ENCODE data around the gene LRRC8D. TPM values are rescaled to one million over a fixed set of nuclear protein-coding genes. Genes with fewer than 3 reads are reported as not detected.

The LRRC8D gene
- total RNA-seq, 1 experiment from 2014 or later: 15.0 TPM

GRCh38 chr1:89834083-89834704 lies 13.4 kb downstream of the LRRC8D start:
- Histone ChIP-seq H3K27me3 (ENCODE audit: insufficient read depth, low read length) (no peaks in the 10 kb centered on the region), H3K79me2 (ENCODE audit: insufficient read depth, low read length) (no peaks in the 10 kb centered on the region), H3K27ac (ENCODE audit: low read depth, low read length) (no peak overlapping the region), H2AFZ (ENCODE audit: low read depth, low read length, poor library complexity, severe bottlenecking) (no peak overlapping the region), H3K9me3 (ENCODE audit: control insufficient read depth in 1 of 2, insufficient read depth in 1 of 2, low read depth in 1 of 2, low read length in 2 of 2) (no peaks in the 10 kb centered on the region), H3K4me2 (ENCODE audit: low read length) (no peak overlapping the region), H3K4me3 (replicated peaks in 1 of 2; ENCODE audit: low read depth in 1 of 2, low read length in 2 of 2) (no peak overlapping the region), H3K36me3 (ENCODE audit: control insufficient read depth in 1 of 2, insufficient read depth in 2 of 2, low read length in 2 of 2) (no peaks in the 10 kb centered on the region), H3K4me1 (ENCODE audit: control insufficient read depth in 1 of 2, insufficient read depth in 2 of 2, low read length in 2 of 2) (no peaks in the 10 kb centered on the region), H4K20me1 (ENCODE audit: insufficient read depth) (no peaks in the 10 kb centered on the region), H3K9ac (ENCODE audit: low read length) (no peak overlapping the region), H3K9me2 (ENCODE audit: insufficient read depth) (no peaks in the 10 kb centered on the region)
- intact Hi-C loops (cut with micrococcal nuclease): no loop called here
- ChIA-PET POLR2A (no interaction called here), CTCF (interaction anchor here (1.9 kb wide), 1 partner anchor 9 kb away, joined by 6 read pairs; no protein-coding TSS in a partner anchor), RAD21 (ENCODE audit: low non-redundant PET in 1 of 2, low total read pairs in 2 of 2, uncharacterized antibody in 2 of 2, unreplicated experiment in 2 of 2) (no interaction called here)
- TF ChIP-seq TCF7L2 (IDR thresholded peaks at IDR 0.05; ENCODE audit: borderline replicate concordance, extremely low read depth, insufficient read depth, insufficient read length) (no peak), POLR2AphosphoS5 (IDR thresholded peaks at IDR 0.05; ENCODE audit: low read depth, low read length) (no peak), SIN3A (IDR thresholded peaks at IDR 0.05; ENCODE audit: low read depth) (no peak), JUND (IDR thresholded peaks at IDR 0.05) (no peak), SP1 (IDR thresholded peaks at IDR 0.05; ENCODE audit: low read depth) (no peak), EZH2phosphoT487 (IDR thresholded peaks at IDR 0.05; ENCODE audit: borderline replicate concordance) (no peak), CBX3 (IDR thresholded peaks at IDR 0.05; ENCODE audit: low read depth) (no peak), POLR2A (IDR thresholded peaks at IDR 0.05; ENCODE audit: borderline replicate concordance, extremely low read depth, insufficient read depth, insufficient read length) (no peak)
- TF ChIP-seq, protein P1, sequence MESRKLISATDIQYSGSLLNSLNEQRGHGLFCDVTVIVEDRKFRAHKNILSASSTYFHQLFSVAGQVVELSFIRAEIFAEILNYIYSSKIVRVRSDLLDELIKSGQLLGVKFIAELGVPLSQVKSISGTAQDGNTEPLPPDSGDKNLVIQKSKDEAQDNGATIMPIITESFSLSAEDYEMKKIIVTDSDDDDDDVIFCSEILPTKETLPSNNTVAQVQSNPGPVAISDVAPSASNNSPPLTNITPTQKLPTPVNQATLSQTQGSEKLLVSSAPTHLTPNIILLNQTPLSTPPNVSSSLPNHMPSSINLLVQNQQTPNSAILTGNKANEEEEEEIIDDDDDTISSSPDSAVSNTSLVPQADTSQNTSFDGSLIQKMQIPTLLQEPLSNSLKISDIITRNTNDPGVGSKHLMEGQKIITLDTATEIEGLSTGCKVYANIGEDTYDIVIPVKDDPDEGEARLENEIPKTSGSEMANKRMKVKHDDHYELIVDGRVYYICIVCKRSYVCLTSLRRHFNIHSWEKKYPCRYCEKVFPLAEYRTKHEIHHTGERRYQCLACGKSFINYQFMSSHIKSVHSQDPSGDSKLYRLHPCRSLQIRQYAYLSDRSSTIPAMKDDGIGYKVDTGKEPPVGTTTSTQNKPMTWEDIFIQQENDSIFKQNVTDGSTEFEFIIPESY (IDR thresholded peaks at IDR 0.05; ENCODE audit: extremely low read depth, insufficient replicate concordance, low read length): no peak
- TF ChIP-seq, protein P2, sequence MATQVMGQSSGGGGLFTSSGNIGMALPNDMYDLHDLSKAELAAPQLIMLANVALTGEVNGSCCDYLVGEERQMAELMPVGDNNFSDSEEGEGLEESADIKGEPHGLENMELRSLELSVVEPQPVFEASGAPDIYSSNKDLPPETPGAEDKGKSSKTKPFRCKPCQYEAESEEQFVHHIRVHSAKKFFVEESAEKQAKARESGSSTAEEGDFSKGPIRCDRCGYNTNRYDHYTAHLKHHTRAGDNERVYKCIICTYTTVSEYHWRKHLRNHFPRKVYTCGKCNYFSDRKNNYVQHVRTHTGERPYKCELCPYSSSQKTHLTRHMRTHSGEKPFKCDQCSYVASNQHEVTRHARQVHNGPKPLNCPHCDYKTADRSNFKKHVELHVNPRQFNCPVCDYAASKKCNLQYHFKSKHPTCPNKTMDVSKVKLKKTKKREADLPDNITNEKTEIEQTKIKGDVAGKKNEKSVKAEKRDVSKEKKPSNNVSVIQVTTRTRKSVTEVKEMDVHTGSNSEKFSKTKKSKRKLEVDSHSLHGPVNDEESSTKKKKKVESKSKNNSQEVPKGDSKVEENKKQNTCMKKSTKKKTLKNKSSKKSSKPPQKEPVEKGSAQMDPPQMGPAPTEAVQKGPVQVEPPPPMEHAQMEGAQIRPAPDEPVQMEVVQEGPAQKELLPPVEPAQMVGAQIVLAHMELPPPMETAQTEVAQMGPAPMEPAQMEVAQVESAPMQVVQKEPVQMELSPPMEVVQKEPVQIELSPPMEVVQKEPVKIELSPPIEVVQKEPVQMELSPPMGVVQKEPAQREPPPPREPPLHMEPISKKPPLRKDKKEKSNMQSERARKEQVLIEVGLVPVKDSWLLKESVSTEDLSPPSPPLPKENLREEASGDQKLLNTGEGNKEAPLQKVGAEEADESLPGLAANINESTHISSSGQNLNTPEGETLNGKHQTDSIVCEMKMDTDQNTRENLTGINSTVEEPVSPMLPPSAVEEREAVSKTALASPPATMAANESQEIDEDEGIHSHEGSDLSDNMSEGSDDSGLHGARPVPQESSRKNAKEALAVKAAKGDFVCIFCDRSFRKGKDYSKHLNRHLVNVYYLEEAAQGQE (IDR thresholded peaks at IDR 0.05; ENCODE audit: low read depth): no peak
- TF ChIP-seq, protein P3, sequence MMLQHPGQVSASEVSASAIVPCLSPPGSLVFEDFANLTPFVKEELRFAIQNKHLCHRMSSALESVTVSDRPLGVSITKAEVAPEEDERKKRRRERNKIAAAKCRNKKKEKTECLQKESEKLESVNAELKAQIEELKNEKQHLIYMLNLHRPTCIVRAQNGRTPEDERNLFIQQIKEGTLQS (IDR thresholded peaks at IDR 0.05): no peak
- BruUV-seq (replicated peaks): no TSS peak
- DNase-seq (ENCODE audit: low read depth, low spot score) (no peak), ATAC-seq (no peak)

All from HCT116 (cell line).